Activated naive CD8-positive, alpha-beta T cell treated with anti-CD3 and anti-CD28 coated beads, Interleukin-2, amount 10 ng/mL, durations not matched to agents 7 days and 5 days (primary cell): ENCODE measurements around the gene OR2B6. TPM values are rescaled to one million over a fixed set of nuclear protein-coding genes. Genes with fewer than 3 reads are reported as not detected.
"Not testable (repeated sequence)": the region's sequence is repeated elsewhere in the genome, so short reads cannot be mapped to it uniquely, and the experiment has no call there.

Experiments
- ATAC-seq: fragments of 150-1000 bp; cut with Tn5 transposase; one replicate; pipeline ENCODE4 v1.10.0; 2021; ENCODE audit warnings: low read depth, moderate library complexity
- POLR2A ChIA-PET: fragments of 350-600 bp; sonication (Branson Sonifier 250); formaldehyde crosslinking; loops from one replicate; lab custom pipeline; 2021; ENCODE audit warnings: antibody characterized with exemption; lab: Charles Lee
- DNase-seq: peaks from one replicate; pipeline ENCODE4 v3.0.0; 2021
- H3K27ac Mint-ChIP-seq: one replicate; pipeline ENCODE4 v1.8.0; 2022; ENCODE audit warnings: mild to moderate bottlenecking, mixed read lengths
- H3K27me3 Mint-ChIP-seq: one replicate; pipeline ENCODE4 v1.8.0; 2022; ENCODE audit warnings: mild to moderate bottlenecking, moderate library complexity, mixed read lengths
- H3K36me3 Mint-ChIP-seq: one replicate; pipeline ENCODE4 v1.8.0; 2021; ENCODE audit warnings: mild to moderate bottlenecking, mixed read lengths
- H3K4me1 Mint-ChIP-seq: one replicate; pipeline ENCODE4 v1.8.0; 2021; ENCODE audit warnings: mixed read lengths
- H3K4me3 Mint-ChIP-seq: one replicate; pipeline ENCODE4 v1.8.0; 2022; ENCODE audit warnings: mild to moderate bottlenecking, moderate library complexity, mixed read lengths
- H3K9me3 Mint-ChIP-seq: one replicate; pipeline ENCODE4 v1.8.0; 2021; ENCODE audit warnings: mixed read lengths
- total RNA-seq, 2 experiments: library from RNA; stranded (reverse); gene quantifications; one replicate each; pipeline ENCODE4 v1.2.3, GENCODE V29; 2021

Gene OR2B6
- total RNA-seq, result not detected

GRCh38 chr6:27956941-27957340, at the start of gene OR2B6:
Gene OR2B6, plus strand, starts transcription at chr6:27957241. Its CDS starts 0 bp downstream, at chr6:27957241.
- Mint-ChIP-seq H3K27ac (no peak within 1 kb of the TSS), H3K4me3 (no peak within 1 kb of the TSS), H3K27me3 (peaks cover 40% of the 10 kb centered on the region), H3K4me1 (no peaks in the 10 kb centered on the region), H3K9me3 (no peaks in the 10 kb centered on the region), H3K36me3 (no peaks in the 10 kb centered on the region)
- ATAC-seq (no peak), DNase-seq (no peak)
- POLR2A ChIA-PET, result no interaction called here

GRCh38 chr6:27908017-27908416, 49.0 kb upstream of the OR2B6 start:
- Mint-ChIP-seq H3K4me1 (peaks cover 4% of the 10 kb centered on the region), H3K9me3 (no peaks in the 10 kb centered on the region), H3K27ac (no peak overlapping the region), H3K27me3 (peaks cover 22% of the 10 kb centered on the region), H3K36me3 (no peaks in the 10 kb centered on the region), H3K4me3 (no peak overlapping the region)
- POLR2A ChIA-PET, result no interaction called here
- DNase-seq (no peak), ATAC-seq (no peak)

- no peaks in the 10 kb centered on the region for H3K36me3 Mint-ChIP-seq
- POLR2A ChIA-PET, result no interaction called here
- H3K4me1 Mint-ChIP-seq, result no peaks in the 10 kb centered on the region
- DNase-seq (no peak), ATAC-seq (no peak)
- H3K4me3 Mint-ChIP-seq, result no peak within 1 kb of the TSS
- peaks cover 24% of the 10 kb centered on the region for H3K27me3 Mint-ChIP-seq
- H3K27ac Mint-ChIP-seq, result no peak within 1 kb of the TSS
- no peaks in the 10 kb centered on the region for H3K9me3 Mint-ChIP-seq
These were observed 45.0 kb upstream of the OR2B6 start, which contains the start of gene OR2B2 for GRCh38 chr6:27911956-27912446. Gene OR2B2, minus strand, starts transcription at chr6:27912396. Its CDS starts 77 bp downstream, at chr6:27912319.

GRCh38 chr6:27922949-27923348, 34.1 kb upstream of the OR2B6 start:
- no peak for ATAC-seq

GRCh38 chr6:27924179-27924578, 32.9 kb upstream of the OR2B6 start:
- POLR2A ChIA-PET, result no interaction called here
- H3K4me1 Mint-ChIP-seq, result no peaks in the 10 kb centered on the region
- no peak for DNase-seq
- H3K36me3 Mint-ChIP-seq, result no peaks in the 10 kb centered on the region
- peaks cover 2% of the 10 kb centered on the region for H3K9me3 Mint-ChIP-seq
- H3K27ac Mint-ChIP-seq, result no peak overlapping the region
- no peak for ATAC-seq
- H3K27me3 Mint-ChIP-seq, result peaks cover 41% of the 10 kb centered on the region
- no peak overlapping the region for H3K4me3 Mint-ChIP-seq

More at GRCh38 chr6:27922949-27923348, 34.1 kb upstream of the OR2B6 start:
- H3K36me3 Mint-ChIP-seq, result no peaks in the 10 kb centered on the region
- POLR2A ChIA-PET, result no interaction called here
- no peak overlapping the region for H3K4me3 Mint-ChIP-seq
- H3K4me1 Mint-ChIP-seq, result no peaks in the 10 kb centered on the region
- H3K27me3 Mint-ChIP-seq, result peaks cover 37% of the 10 kb centered on the region
- H3K27ac Mint-ChIP-seq, result no peak overlapping the region
- H3K9me3 Mint-ChIP-seq, result no peaks in the 10 kb centered on the region
- no peak for DNase-seq

GRCh38 chr6:27928041-27928440, 29.0 kb upstream of the OR2B6 start:
- H3K4me1 Mint-ChIP-seq, H3K4me3 Mint-ChIP-seq, H3K27ac Mint-ChIP-seq, H3K9me3 Mint-ChIP-seq, ATAC-seq, POLR2A ChIA-PET, H3K36me3 Mint-ChIP-seq, DNase-seq: not testable (repeated sequence)
- H3K27me3 Mint-ChIP-seq, result peaks cover 25% of the 10 kb centered on the region

- H3K4me1 Mint-ChIP-seq, H3K27ac Mint-ChIP-seq, POLR2A ChIA-PET: not testable (repeated sequence)
These were observed 27.1 kb upstream of the OR2B6 start for GRCh38 chr6:27929930-27930329.

GRCh38 chr6:27931209-27931608, 25.8 kb upstream of the OR2B6 start:
- Mint-ChIP-seq H3K9me3 (peaks cover 8% of the 10 kb centered on the region), H3K4me3 (no peak overlapping the region), H3K27me3 (peaks cover 22% of the 10 kb centered on the region), H3K27ac (no peak overlapping the region), H3K36me3 (peaks cover 2% of the 10 kb centered on the region), H3K4me1 (no peaks in the 10 kb centered on the region)
- ATAC-seq (no peak), DNase-seq (no peak)
- POLR2A ChIA-PET, result interaction anchor here (0.7 kb wide), 1 partner anchor 285 kb away, joined by 3 read pairs; no protein-coding TSS in a partner anchor

More at GRCh38 chr6:27929930-27930329, 27.1 kb upstream of the OR2B6 start:
- H3K9me3 Mint-ChIP-seq, ATAC-seq, H3K4me3 Mint-ChIP-seq, DNase-seq, H3K36me3 Mint-ChIP-seq: not testable (repeated sequence)
- peaks cover 23% of the 10 kb centered on the region for H3K27me3 Mint-ChIP-seq

- ATAC-seq (no peak), DNase-seq (no peak)
- H3K27me3 Mint-ChIP-seq, result peaks cover 33% of the 10 kb centered on the region
- no peak overlapping the region for H3K27ac Mint-ChIP-seq
- no peaks in the 10 kb centered on the region for H3K36me3 Mint-ChIP-seq
- H3K4me3 Mint-ChIP-seq, result no peak overlapping the region
- H3K4me1 Mint-ChIP-seq, result no peaks in the 10 kb centered on the region
- POLR2A ChIA-PET, result no interaction called here
- no peaks in the 10 kb centered on the region for H3K9me3 Mint-ChIP-seq
These were observed 16.3 kb upstream of the OR2B6 start for GRCh38 chr6:27940766-27941165.

- POLR2A ChIA-PET, H3K4me3 Mint-ChIP-seq, H3K36me3 Mint-ChIP-seq, ATAC-seq, H3K4me1 Mint-ChIP-seq, H3K27ac Mint-ChIP-seq, H3K9me3 Mint-ChIP-seq, DNase-seq: not testable (repeated sequence)
- peaks cover 28% of the 10 kb centered on the region for H3K27me3 Mint-ChIP-seq
These were observed 14.0 kb upstream of the OR2B6 start for GRCh38 chr6:27943072-27943471.

GRCh38 chr6:27948237-27948636, 8.8 kb upstream of the OR2B6 start:
- ATAC-seq (no peak), DNase-seq (no peak)
- Mint-ChIP-seq H3K27ac (no peak overlapping the region), H3K27me3 (peaks cover 14% of the 10 kb centered on the region), H3K9me3 (peaks cover 11% of the 10 kb centered on the region), H3K36me3 (no peaks in the 10 kb centered on the region), H3K4me3 (no peak overlapping the region), H3K4me1 (no peaks in the 10 kb centered on the region)
- POLR2A ChIA-PET, result no interaction called here

- H3K4me3 Mint-ChIP-seq, result no peak overlapping the region
- DNase-seq, result no peak
- H3K27me3 Mint-ChIP-seq, result peaks cover 31% of the 10 kb centered on the region
- H3K4me1 Mint-ChIP-seq, result no peaks in the 10 kb centered on the region
- ATAC-seq, result no peak
- no peak overlapping the region for H3K27ac Mint-ChIP-seq
- POLR2A ChIA-PET, result no interaction called here
- no peaks in the 10 kb centered on the region for H3K36me3 Mint-ChIP-seq
- peaks cover 10% of the 10 kb centered on the region for H3K9me3 Mint-ChIP-seq
These were observed 6.0 kb upstream of the OR2B6 start for GRCh38 chr6:27951040-27951439.

GRCh38 chr6:27957516-27957915, 475 bp downstream of the OR2B6 start:
- POLR2A ChIA-PET, result no interaction called here
- ATAC-seq (no peak), DNase-seq (no peak)
- Mint-ChIP-seq H3K4me3 (no peak overlapping the region), H3K27ac (no peak overlapping the region), H3K36me3 (no peaks in the 10 kb centered on the region), H3K9me3 (no peaks in the 10 kb centered on the region), H3K4me1 (no peaks in the 10 kb centered on the region), H3K27me3 (peaks cover 38% of the 10 kb centered on the region)

GRCh38 chr6:27962506-27962905, 5.5 kb downstream of the OR2B6 start:
- Mint-ChIP-seq H3K27me3 (peaks cover 16% of the 10 kb centered on the region), H3K36me3 (no peaks in the 10 kb centered on the region), H3K4me1 (no peaks in the 10 kb centered on the region), H3K9me3 (peaks cover 2% of the 10 kb centered on the region), H3K4me3 (no peak overlapping the region), H3K27ac (no peak overlapping the region)
- DNase-seq, result no peak
- POLR2A ChIA-PET, result no interaction called here
- ATAC-seq, result no peak
